Nephron (organoid): ENCODE results near the gene CARD19.
A peak's percentile ranks its signal among the peaks of the same experiment; 100 is the strongest.

Experiments used
- H3K27ac Mint-ChIP-seq, 3 experiments: 2 replicates each; pipeline ENCODE4 v1.8.0; 2020; ENCODE audit warnings: mixed read lengths in 3 of 3, mild to moderate bottlenecking in 2 of 3, moderate library complexity in 1 of 3
- H3K27me3 Mint-ChIP-seq: 2 replicates; pipeline ENCODE4 v1.8.0; 2021; ENCODE audit warnings: low read depth, mild to moderate bottlenecking, moderate library complexity, mixed read lengths
- H3K36me3 Mint-ChIP-seq: 2 replicates; pipeline ENCODE4 v1.8.0; 2020; ENCODE audit warnings: low read depth, mixed read lengths
- H3K4me1 Mint-ChIP-seq: 2 replicates; pipeline ENCODE4 v1.8.0; 2020; ENCODE audit warnings: mixed read lengths
- H3K4me3 Mint-ChIP-seq, 3 experiments: 2 replicates each; pipeline ENCODE4 v1.8.0; 2020; ENCODE audit warnings: mild to moderate bottlenecking in 3 of 3, mixed read lengths in 3 of 3, moderate library complexity in 2 of 3
- H3K9me3 Mint-ChIP-seq: 2 replicates; pipeline ENCODE4 v1.8.0; 2020; ENCODE audit warnings: mixed read lengths
- CTCF ChIP-seq, 3 experiments: fragments of 200-600 bp; sonication (generic); IDR thresholded peaks; one replicate each; pipeline ENCODE4 v1.5.0; 2021; ENCODE audit warnings: antibody characterized with exemption in 3 of 3; ENCODE audit not compliant: unreplicated experiment in 3 of 3

Gene CARD19

GRCh38 chr9:93132946-93133680, 37.1 kb downstream of the CARD19 start:
- Mint-ChIP-seq H3K36me3 (no peaks in the 10 kb centered on the region), H3K9me3 (no peaks in the 10 kb centered on the region), H3K27me3 (peaks cover 5% of the 10 kb centered on the region), H3K27ac (peak overlapping the region; percentile 75 to 93 (median 92)), H3K4me3 (peak overlapping the region; percentile 85 to 90 (median 89)), H3K4me1 (peaks cover 31% of the 10 kb centered on the region)
- TF ChIP-seq CTCF (IDR thresholded peaks at IDR 0.05; ENCODE audit: unreplicated experiment in 3 of 3) = no peak

GRCh38 chr9:93133681-93134014, 37.6 kb downstream of the CARD19 start:
- no peaks in the 10 kb centered on the region for H3K36me3 Mint-ChIP-seq
- no peak for TF ChIP-seq CTCF (IDR thresholded peaks at IDR 0.05; ENCODE audit: unreplicated experiment in 3 of 3)
- H3K27me3 Mint-ChIP-seq = peaks cover 5% of the 10 kb centered on the region
- H3K4me3 Mint-ChIP-seq = peak overlapping the region; percentile 85 to 90 (median 89)
- H3K9me3 Mint-ChIP-seq = no peaks in the 10 kb centered on the region
- H3K4me1 Mint-ChIP-seq = peaks cover 26% of the 10 kb centered on the region
- H3K27ac Mint-ChIP-seq = peak overlapping the region; percentile 75 to 93 (median 92)

DNA sequence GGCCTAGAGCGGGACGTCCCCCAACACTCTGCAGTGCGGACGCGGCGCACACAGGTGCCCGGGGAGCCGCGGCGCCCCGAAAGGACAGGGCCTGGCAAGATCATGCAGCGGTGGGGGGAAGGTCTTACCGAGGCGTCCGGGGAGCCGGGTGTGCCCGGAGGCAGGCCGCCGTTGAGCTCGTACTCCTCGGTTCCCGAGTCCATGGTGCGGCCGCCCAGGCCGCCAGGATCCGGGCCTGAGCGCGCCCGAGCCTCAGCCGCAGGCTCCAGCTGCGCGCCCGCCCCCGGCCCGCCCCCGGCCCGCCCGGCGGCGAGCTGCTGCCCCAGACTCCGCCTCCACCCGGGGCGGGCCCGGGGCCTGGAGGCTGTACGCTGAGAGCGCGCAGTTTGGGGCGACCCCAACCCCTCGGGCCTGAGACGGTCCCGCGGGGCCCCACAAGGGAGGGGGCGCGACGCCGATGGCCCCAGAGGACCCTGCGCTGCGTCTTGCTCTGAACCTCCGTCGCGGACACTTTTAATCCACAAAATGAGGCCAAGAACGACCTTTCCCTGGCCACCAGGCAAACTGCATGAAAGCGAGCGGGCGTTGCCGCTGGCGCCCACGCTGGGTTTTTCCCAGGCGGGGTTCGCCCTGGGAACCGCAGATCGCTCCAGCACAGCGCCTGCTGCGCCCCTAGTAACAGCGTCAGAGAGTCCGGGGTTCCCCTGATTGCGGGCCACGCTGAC, 38.2 kb downstream of the CARD19 start, which contains the start of gene NINJ1:
Gene NINJ1 (minus strand): TSS at position 237 of the 725 bp plus-strand sequence. CDS start 34 bp downstream, at position 203.
- Mint-ChIP-seq H3K4me1 (peaks cover 23% of the 10 kb centered on the region), H3K27ac (peak within 1 kb of the TSS; percentile 80 to 93 (median 92)), H3K27me3 (peaks cover 5% of the 10 kb centered on the region), H3K4me3 (peak within 1 kb of the TSS; percentile 85 to 90 (median 89)), H3K9me3 (no peaks in the 10 kb centered on the region), H3K36me3 (no peaks in the 10 kb centered on the region)
- TF ChIP-seq CTCF (IDR thresholded peaks at IDR 0.05; ENCODE audit: unreplicated experiment in 3 of 3) = no peak

DNA sequence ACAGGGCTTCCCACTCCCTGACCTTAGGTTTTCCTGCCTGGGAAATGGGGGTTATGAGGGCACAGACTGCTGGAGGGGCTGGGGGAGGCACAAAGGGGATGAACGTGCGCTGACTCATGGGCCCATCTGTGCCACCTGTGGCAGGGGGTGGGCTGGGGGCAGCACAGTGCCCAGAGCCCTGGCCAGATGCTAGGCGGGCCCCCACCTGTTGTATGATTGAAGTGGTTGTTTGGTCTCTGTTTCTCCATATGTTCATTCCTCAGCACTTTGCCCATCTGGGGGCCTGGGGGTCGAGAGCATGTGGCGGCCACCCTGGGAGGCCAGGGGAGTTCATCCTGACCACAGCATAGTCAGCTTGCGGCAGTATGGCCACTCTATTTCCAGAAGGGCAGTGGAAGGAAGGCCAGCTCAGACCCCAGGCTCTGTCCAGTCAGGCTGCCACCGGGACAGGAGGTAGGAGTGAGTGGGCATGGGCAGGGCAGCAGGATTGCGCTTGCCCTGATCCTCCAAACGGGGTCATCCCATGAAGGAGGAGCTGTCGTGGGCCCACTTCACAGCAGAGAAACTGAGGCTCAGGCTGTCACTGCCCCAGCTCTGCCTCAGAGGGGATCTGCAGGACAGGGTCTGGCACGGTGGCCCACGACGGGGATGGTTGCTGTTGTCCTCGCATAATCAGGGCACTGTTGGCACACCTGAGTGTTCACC, 38.9 kb downstream of the CARD19 start:
- TF ChIP-seq CTCF (IDR thresholded peaks at IDR 0.05; ENCODE audit: unreplicated experiment in 3 of 3) = no peak
- peaks cover 23% of the 10 kb centered on the region for H3K4me1 Mint-ChIP-seq
- H3K27me3 Mint-ChIP-seq = peaks cover 5% of the 10 kb centered on the region
- peak overlapping the region; percentile 49 to 80 (median 78) for H3K27ac Mint-ChIP-seq
- H3K36me3 Mint-ChIP-seq = no peaks in the 10 kb centered on the region
- no peaks in the 10 kb centered on the region for H3K9me3 Mint-ChIP-seq
- peak overlapping the region; percentile 80 to 86 (median 85) for H3K4me3 Mint-ChIP-seq

DNA sequence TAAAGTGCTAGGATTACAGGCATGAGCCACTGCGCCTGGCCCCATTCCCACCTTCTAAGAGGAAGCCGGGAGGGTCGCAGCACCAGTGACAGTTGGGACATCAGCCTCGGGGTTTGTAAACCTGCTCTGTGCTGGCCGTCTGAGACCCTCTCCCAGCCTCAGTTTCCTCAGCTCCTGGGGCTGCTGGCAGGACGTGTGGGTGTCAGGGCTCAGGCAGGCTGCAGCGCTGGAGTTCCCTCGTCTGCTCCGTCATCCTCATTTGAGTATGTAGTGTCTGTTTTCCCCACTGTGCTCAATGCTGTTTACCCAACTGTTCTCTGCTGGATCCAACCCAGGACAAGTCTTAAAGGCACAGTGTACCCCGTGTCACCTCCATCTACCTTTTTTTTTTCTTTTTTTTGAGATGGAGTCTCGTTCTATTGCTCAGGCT, 40.0 kb downstream of the CARD19 start:
- Mint-ChIP-seq H3K27me3 (peaks cover 5% of the 10 kb centered on the region), H3K4me1 (peaks cover 23% of the 10 kb centered on the region), H3K4me3 (peak overlapping the region; percentile 69 to 84 (median 76)), H3K27ac (peak overlapping the region in 2 of 3 experiments; percentile 65 to 75), H3K9me3 (no peaks in the 10 kb centered on the region), H3K36me3 (no peaks in the 10 kb centered on the region)
- no peak for TF ChIP-seq CTCF (IDR thresholded peaks at IDR 0.05; ENCODE audit: unreplicated experiment in 3 of 3)
